WTC11 (cell line): ENCODE data around the gene ALKBH4. TPM values are rescaled to one million over a fixed set of nuclear protein-coding genes. Genes with fewer than 3 reads are reported as not detected.

Experiments used
- ATAC-seq: fragments of 200-7000 bp; cut with Tn5 transposase; 2 replicates; pipeline ENCODE4 v1.10.0; 2021; ENCODE audit warnings: mild to moderate bottlenecking, moderate library complexity
- CTCF ChIA-PET: fragments of 300-600 bp; sonication (Branson Sonifier 250); formaldehyde crosslinking; loops from one replicate; lab custom pipeline; 2021; ENCODE audit warnings: antibody characterized with exemption; lab: Charles Lee
- POLR2A ChIA-PET: fragments of 350-600 bp; sonication (Branson Sonifier 250); formaldehyde crosslinking; loops from one replicate; lab custom pipeline; 2021; ENCODE audit warnings: antibody characterized with exemption; lab: Charles Lee
- DNase-seq: peaks from one replicate; pipeline ENCODE4 v3.0.0; 2021; ENCODE audit warnings: low spot score
- H3K27ac Mint-ChIP-seq: 2 replicates; pipeline ENCODE4 v1.8.0; 2021; ENCODE audit warnings: mixed read lengths
- H3K27me3 Mint-ChIP-seq: 2 replicates; pipeline ENCODE4 v1.8.0; 2021; ENCODE audit warnings: low read depth, mild to moderate bottlenecking, moderate library complexity, mixed read lengths
- H3K36me3 Mint-ChIP-seq: 2 replicates; pipeline ENCODE4 v1.8.0; 2021; ENCODE audit warnings: mixed read lengths
- H3K4me1 Mint-ChIP-seq: 2 replicates; pipeline ENCODE4 v1.8.0; 2022; ENCODE audit warnings: mixed read lengths
- H3K4me3 Mint-ChIP-seq: 2 replicates; pipeline ENCODE4 v1.8.0; 2021; ENCODE audit warnings: mild to moderate bottlenecking, moderate library complexity, mixed read lengths
- H3K9me3 Mint-ChIP-seq: 2 replicates; pipeline ENCODE4 v1.8.0; 2021; ENCODE audit warnings: mixed read lengths
- ATF1 ChIP-seq: sonication (generic); formaldehyde crosslinking; IDR thresholded peaks from 2 replicates; pipeline ENCODE4 v1.8.1; 2023; ENCODE audit warnings: mild to moderate bottlenecking, moderate library complexity, missing genetic modification reagents
- CBFB ChIP-seq: sonication (generic); formaldehyde crosslinking; IDR thresholded peaks from 2 replicates; pipeline ENCODE4 v1.8.1; 2022; ENCODE audit warnings: mild to moderate bottlenecking, low read depth, missing genetic modification reagents
- CREB1 ChIP-seq: sonication (generic); formaldehyde crosslinking; IDR thresholded peaks from 2 replicates; pipeline ENCODE4 v1.8.0; 2023; ENCODE audit warnings: mild to moderate bottlenecking, missing genetic modification reagents
- ETV6 ChIP-seq: sonication (generic); formaldehyde crosslinking; IDR thresholded peaks from 2 replicates; pipeline ENCODE4 v1.8.1; 2022; ENCODE audit warnings: mild to moderate bottlenecking, missing genetic modification reagents
- FOXJ3 ChIP-seq: sonication (generic); formaldehyde crosslinking; IDR thresholded peaks from 2 replicates; pipeline ENCODE4 v1.9.0; 2021; ENCODE audit warnings: missing genetic modification reagents, mild to moderate bottlenecking, borderline replicate concordance
- FOXK1 ChIP-seq: sonication (generic); formaldehyde crosslinking; IDR thresholded peaks from 2 replicates; pipeline ENCODE4 v1.8.0; 2022; ENCODE audit warnings: mild to moderate bottlenecking, moderate library complexity, missing genetic modification reagents
- FOXP1 ChIP-seq: sonication (generic); formaldehyde crosslinking; IDR thresholded peaks from 2 replicates; pipeline ENCODE4 v1.8.0; 2022; ENCODE audit warnings: missing genetic modification reagents, mild to moderate bottlenecking, moderate library complexity, borderline replicate concordance
- GRHL2 ChIP-seq: fragments of 250-450 bp; sonication (Bioruptor Pico); IDR thresholded peaks from 2 replicates; pipeline ENCODE4 v1.8.0; 2022; ENCODE audit warnings: mild to moderate bottlenecking, moderate library complexity; ENCODE audit not compliant: insufficient replicate concordance, severe bottlenecking
- IRF2 ChIP-seq: sonication (generic); formaldehyde crosslinking; IDR thresholded peaks from 2 replicates; pipeline ENCODE4 v1.8.0; 2022; ENCODE audit warnings: low read depth, missing genetic modification reagents, borderline replicate concordance
- NR3C1 ChIP-seq: sonication (generic); formaldehyde crosslinking; conservative IDR thresholded peaks from 2 replicates; pipeline ENCODE4 v1.8.1; 2023; ENCODE audit warnings: low read depth, mild to moderate bottlenecking, missing genetic modification reagents
- PRDM15 ChIP-seq: sonication (generic); formaldehyde crosslinking; IDR thresholded peaks from 2 replicates; pipeline ENCODE4 v1.8.0; 2022; ENCODE audit warnings: missing genetic modification reagents
- SMAD4 ChIP-seq: sonication (generic); formaldehyde crosslinking; IDR thresholded peaks from 2 replicates; pipeline ENCODE4 v1.8.0; 2022; ENCODE audit warnings: mild to moderate bottlenecking, missing genetic modification reagents
- SP1 ChIP-seq: sonication (generic); formaldehyde crosslinking; conservative IDR thresholded peaks from 2 replicates; pipeline ENCODE4 v1.8.1; 2022; ENCODE audit warnings: missing genetic modification reagents
- TCF7 ChIP-seq: sonication (generic); formaldehyde crosslinking; IDR thresholded peaks from 2 replicates; pipeline ENCODE4 v1.8.0; 2022; ENCODE audit warnings: mild to moderate bottlenecking, low read depth, missing genetic modification reagents, moderate library complexity
- ZBTB43 ChIP-seq: sonication (generic); formaldehyde crosslinking; IDR thresholded peaks from 2 replicates; pipeline ENCODE4 v1.8.1; 2023; ENCODE audit warnings: mild to moderate bottlenecking, missing genetic modification reagents
- ZNF219 ChIP-seq: sonication (generic); formaldehyde crosslinking; IDR thresholded peaks from 2 replicates; pipeline ENCODE4 v1.8.0; 2023; ENCODE audit warnings: missing genetic modification reagents, mild to moderate bottlenecking, borderline replicate concordance
- ZNF425 ChIP-seq: fragments of 250-450 bp; sonication (Bioruptor Pico); conservative IDR thresholded peaks from 2 replicates; pipeline ENCODE4 v1.9.0; 2021; ENCODE audit warnings: mild to moderate bottlenecking
- ZNF512 ChIP-seq: sonication (generic); formaldehyde crosslinking; IDR thresholded peaks from 2 replicates; pipeline ENCODE4 v1.8.1; 2022; ENCODE audit warnings: missing genetic modification reagents, borderline replicate concordance
- ZNF671 ChIP-seq: fragments of 250-450 bp; sonication (Bioruptor Pico); IDR thresholded peaks from 2 replicates; pipeline ENCODE4 v1.8.0; 2021; ENCODE audit warnings: mild to moderate bottlenecking
- total RNA-seq: library from RNA; stranded (reverse); gene quantifications from 3 replicates; pipeline ENCODE4 v1.2.3, GENCODE V29; 2021

The ALKBH4 gene
- total RNA-seq, 1 experiment from 2014 or later: 20.4 TPM

GRCh38 chr7:102413091-102413490 lies 51.6 kb downstream of the ALKBH4 start:
- TF ChIP-seq ETV6 (CRISPR knock-in tag) (no peak), FOXP1 (CRISPR knock-in tag) (no peak), TCF7 (CRISPR knock-in tag) (no peak), FOXJ3 (no peak), CREB1 (CRISPR knock-in tag) (no peak), ZNF219 (CRISPR knock-in tag) (no peak), GRHL2 (CRISPR knock-in tag) (no peak), PRDM15 (CRISPR knock-in tag) (no peak), ZNF671 (no peak), IRF2 (no peak), SMAD4 (CRISPR knock-in tag) (no peak), CBFB (CRISPR knock-in tag) (no peak), ZNF512 (CRISPR knock-in tag) (no peak), ZBTB43 (CRISPR knock-in tag) (no peak), FOXK1 (no peak), ATF1 (no peak), ZNF425 (no peak), SP1 (CRISPR knock-in tag) (no peak), NR3C1 (CRISPR knock-in tag) (no peak)
- ChIA-PET CTCF (interaction anchor here (0.6 to 1.7 kb wide), 21 partner anchors 9 to 133 kb away, joined by 3 to 14 read pairs (median 6); partner anchors contain the start of genes ALKBH4, LRWD1, ORAI2 and PRKRIP1), POLR2A (no interaction called here)
- Mint-ChIP-seq H3K27ac (no peak overlapping the region), H3K4me3 (no peak overlapping the region), H3K27me3 (no peaks in the 10 kb centered on the region; the same call in 1 of the 2 replicates), H3K36me3 (peaks cover 70% of the 10 kb centered on the region), H3K9me3 (peaks cover 19% of the 10 kb centered on the region), H3K4me1 (no peaks in the 10 kb centered on the region)
- ATAC-seq: no peak
- no peak for DNase-seq
